ENCODE data around the gene ZNF431. TPM values are rescaled to one million over a fixed set of nuclear protein-coding genes. Genes with fewer than 3 reads are reported as not detected.

The ZNF431 gene
- total and polyA plus RNA-seq, 4 donors: 0.29 to 6.6 (median 1.5) TPM

DNA sequence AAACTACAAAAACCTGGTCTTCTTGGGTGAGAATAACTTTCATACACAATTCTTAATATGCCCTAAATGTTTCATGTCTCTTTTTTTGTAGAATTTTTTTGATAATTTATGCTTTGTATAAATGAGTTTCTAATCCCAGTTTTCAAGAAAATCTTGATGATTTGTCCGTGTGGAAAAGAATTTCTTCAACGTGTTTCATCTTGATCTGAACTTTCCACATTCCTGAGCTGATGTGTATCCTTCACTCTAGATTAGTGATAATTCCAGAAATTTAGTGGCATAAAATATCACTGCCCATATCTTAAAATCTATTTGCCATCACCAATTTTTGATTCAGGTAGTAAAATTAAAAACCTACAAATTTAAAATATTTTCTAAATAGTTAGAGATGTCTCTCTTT lies 24.6 kb downstream of the ZNF431 start:
- Histone ChIP-seq H3K36me3 (ENCODE audit: control insufficient read depth in 4 of 4, insufficient read depth in 3 of 4, low read depth in 1 of 4, low read length in 3 of 4) (peaks cover 0 to 2% (median 0%) of the 10 kb centered on the region in 4 donors), H3K9me3 (ENCODE audit: control insufficient read depth in 4 of 4, low read length in 3 of 4) (no peaks in the 10 kb centered on the region), H3K9ac (ENCODE audit: low read depth in 1 of 2, low read length in 2 of 2) (no peak overlapping the region), H3K27me3 (ENCODE audit: control insufficient read depth in 4 of 4, insufficient read depth in 4 of 4, low read length in 3 of 4) (no peaks in the 10 kb centered on the region), H3K4me1 (ENCODE audit: control insufficient read depth in 4 of 4, insufficient read depth in 4 of 4, low read length in 3 of 4) (no peaks in the 10 kb centered on the region), H3K27ac (ENCODE audit: low read depth in 1 of 2, low read length in 2 of 2) (no peak overlapping the region), H3K4me3 (ENCODE audit: low read depth in 1 of 3, low read length in 3 of 3) (no peak overlapping the region)
- DNase-seq (ENCODE audit: low spot score): no peak
- TF ChIP-seq SP1 (IDR thresholded peaks at IDR 0.05) (no peak), RAD21 (IDR thresholded peaks at IDR 0.05) (no peak), GABPA (IDR thresholded peaks at IDR 0.05 in 1 of 2, conservative IDR thresholded peaks at IDR 0.05 in 1 of 2) (no peak), JUND (IDR thresholded peaks at IDR 0.05) (no peak), HNF4A (conservative IDR thresholded peaks at IDR 0.05) (no peak), EGR1 (IDR thresholded peaks at IDR 0.05; ENCODE audit: low read depth in 2 of 2) (no peak), NR2F2 (IDR thresholded peaks at IDR 0.05) (no peak), YY1 (IDR thresholded peaks at IDR 0.05) (no peak), RXRA (IDR thresholded peaks at IDR 0.05) (no peak), TAF1 (conservative IDR thresholded peaks at IDR 0.05) (no peak), HNF4G (IDR thresholded peaks at IDR 0.05) (no peak), FOXA2 (IDR thresholded peaks at IDR 0.05) (no peak), FOXA1 (IDR thresholded peaks at IDR 0.05) (no peak)
- TF ChIP-seq, protein P1, sequence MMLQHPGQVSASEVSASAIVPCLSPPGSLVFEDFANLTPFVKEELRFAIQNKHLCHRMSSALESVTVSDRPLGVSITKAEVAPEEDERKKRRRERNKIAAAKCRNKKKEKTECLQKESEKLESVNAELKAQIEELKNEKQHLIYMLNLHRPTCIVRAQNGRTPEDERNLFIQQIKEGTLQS (IDR thresholded peaks at IDR 0.05): no peak
- TF ChIP-seq, protein P2, sequence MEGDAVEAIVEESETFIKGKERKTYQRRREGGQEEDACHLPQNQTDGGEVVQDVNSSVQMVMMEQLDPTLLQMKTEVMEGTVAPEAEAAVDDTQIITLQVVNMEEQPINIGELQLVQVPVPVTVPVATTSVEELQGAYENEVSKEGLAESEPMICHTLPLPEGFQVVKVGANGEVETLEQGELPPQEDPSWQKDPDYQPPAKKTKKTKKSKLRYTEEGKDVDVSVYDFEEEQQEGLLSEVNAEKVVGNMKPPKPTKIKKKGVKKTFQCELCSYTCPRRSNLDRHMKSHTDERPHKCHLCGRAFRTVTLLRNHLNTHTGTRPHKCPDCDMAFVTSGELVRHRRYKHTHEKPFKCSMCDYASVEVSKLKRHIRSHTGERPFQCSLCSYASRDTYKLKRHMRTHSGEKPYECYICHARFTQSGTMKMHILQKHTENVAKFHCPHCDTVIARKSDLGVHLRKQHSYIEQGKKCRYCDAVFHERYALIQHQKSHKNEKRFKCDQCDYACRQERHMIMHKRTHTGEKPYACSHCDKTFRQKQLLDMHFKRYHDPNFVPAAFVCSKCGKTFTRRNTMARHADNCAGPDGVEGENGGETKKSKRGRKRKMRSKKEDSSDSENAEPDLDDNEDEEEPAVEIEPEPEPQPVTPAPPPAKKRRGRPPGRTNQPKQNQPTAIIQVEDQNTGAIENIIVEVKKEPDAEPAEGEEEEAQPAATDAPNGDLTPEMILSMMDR (IDR thresholded peaks at IDR 0.05; ENCODE audit: low read depth, low read length, missing input control): no peak
- TF ChIP-seq, protein P3, sequence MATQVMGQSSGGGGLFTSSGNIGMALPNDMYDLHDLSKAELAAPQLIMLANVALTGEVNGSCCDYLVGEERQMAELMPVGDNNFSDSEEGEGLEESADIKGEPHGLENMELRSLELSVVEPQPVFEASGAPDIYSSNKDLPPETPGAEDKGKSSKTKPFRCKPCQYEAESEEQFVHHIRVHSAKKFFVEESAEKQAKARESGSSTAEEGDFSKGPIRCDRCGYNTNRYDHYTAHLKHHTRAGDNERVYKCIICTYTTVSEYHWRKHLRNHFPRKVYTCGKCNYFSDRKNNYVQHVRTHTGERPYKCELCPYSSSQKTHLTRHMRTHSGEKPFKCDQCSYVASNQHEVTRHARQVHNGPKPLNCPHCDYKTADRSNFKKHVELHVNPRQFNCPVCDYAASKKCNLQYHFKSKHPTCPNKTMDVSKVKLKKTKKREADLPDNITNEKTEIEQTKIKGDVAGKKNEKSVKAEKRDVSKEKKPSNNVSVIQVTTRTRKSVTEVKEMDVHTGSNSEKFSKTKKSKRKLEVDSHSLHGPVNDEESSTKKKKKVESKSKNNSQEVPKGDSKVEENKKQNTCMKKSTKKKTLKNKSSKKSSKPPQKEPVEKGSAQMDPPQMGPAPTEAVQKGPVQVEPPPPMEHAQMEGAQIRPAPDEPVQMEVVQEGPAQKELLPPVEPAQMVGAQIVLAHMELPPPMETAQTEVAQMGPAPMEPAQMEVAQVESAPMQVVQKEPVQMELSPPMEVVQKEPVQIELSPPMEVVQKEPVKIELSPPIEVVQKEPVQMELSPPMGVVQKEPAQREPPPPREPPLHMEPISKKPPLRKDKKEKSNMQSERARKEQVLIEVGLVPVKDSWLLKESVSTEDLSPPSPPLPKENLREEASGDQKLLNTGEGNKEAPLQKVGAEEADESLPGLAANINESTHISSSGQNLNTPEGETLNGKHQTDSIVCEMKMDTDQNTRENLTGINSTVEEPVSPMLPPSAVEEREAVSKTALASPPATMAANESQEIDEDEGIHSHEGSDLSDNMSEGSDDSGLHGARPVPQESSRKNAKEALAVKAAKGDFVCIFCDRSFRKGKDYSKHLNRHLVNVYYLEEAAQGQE (IDR thresholded peaks at IDR 0.05): no peak
- TF ChIP-seq, protein P4, sequence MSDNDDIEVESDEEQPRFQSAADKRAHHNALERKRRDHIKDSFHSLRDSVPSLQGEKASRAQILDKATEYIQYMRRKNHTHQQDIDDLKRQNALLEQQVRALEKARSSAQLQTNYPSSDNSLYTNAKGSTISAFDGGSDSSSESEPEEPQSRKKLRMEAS (IDR thresholded peaks at IDR 0.05): no peak
- TF ChIP-seq, protein P5, sequence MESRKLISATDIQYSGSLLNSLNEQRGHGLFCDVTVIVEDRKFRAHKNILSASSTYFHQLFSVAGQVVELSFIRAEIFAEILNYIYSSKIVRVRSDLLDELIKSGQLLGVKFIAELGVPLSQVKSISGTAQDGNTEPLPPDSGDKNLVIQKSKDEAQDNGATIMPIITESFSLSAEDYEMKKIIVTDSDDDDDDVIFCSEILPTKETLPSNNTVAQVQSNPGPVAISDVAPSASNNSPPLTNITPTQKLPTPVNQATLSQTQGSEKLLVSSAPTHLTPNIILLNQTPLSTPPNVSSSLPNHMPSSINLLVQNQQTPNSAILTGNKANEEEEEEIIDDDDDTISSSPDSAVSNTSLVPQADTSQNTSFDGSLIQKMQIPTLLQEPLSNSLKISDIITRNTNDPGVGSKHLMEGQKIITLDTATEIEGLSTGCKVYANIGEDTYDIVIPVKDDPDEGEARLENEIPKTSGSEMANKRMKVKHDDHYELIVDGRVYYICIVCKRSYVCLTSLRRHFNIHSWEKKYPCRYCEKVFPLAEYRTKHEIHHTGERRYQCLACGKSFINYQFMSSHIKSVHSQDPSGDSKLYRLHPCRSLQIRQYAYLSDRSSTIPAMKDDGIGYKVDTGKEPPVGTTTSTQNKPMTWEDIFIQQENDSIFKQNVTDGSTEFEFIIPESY (IDR thresholded peaks at IDR 0.05): no peak
- 90% methylated on average over 2 of the region's 2 CpGs for WGBS
